ENCODE results near the gene PRRX2.

DNA sequence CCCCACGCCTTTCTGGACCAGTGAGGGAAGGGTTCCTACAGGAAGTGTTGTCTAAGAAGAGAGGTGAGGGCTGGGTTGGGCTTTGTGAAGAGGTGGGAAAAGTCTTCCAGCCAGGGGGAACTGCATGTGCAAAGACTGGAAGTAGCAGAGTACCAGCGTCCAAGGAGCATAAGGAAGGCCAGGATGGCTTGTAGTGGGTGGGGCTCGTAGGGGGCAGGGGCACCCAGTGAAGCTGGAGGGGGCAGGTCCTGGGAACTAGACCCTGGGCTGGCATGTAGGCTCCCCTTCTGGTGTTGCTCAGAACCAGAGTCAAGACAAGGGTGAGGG, 20.4 kb downstream of the PRRX2 start:
- TF ChIP-seq, protein P1, sequence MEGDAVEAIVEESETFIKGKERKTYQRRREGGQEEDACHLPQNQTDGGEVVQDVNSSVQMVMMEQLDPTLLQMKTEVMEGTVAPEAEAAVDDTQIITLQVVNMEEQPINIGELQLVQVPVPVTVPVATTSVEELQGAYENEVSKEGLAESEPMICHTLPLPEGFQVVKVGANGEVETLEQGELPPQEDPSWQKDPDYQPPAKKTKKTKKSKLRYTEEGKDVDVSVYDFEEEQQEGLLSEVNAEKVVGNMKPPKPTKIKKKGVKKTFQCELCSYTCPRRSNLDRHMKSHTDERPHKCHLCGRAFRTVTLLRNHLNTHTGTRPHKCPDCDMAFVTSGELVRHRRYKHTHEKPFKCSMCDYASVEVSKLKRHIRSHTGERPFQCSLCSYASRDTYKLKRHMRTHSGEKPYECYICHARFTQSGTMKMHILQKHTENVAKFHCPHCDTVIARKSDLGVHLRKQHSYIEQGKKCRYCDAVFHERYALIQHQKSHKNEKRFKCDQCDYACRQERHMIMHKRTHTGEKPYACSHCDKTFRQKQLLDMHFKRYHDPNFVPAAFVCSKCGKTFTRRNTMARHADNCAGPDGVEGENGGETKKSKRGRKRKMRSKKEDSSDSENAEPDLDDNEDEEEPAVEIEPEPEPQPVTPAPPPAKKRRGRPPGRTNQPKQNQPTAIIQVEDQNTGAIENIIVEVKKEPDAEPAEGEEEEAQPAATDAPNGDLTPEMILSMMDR (IDR thresholded peaks at IDR 0.05): no peak
- no peak for TF ChIP-seq ZNF263 (CRISPR knock-in tag; IDR thresholded peaks at IDR 0.05; ENCODE audit: low read depth)
- TF ChIP-seq, protein P2, sequence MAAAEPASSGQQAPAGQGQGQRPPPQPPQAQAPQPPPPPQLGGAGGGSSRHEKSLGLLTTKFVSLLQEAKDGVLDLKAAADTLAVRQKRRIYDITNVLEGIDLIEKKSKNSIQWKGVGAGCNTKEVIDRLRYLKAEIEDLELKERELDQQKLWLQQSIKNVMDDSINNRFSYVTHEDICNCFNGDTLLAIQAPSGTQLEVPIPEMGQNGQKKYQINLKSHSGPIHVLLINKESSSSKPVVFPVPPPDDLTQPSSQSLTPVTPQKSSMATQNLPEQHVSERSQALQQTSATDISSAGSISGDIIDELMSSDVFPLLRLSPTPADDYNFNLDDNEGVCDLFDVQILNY (CRISPR knock-in tag; IDR thresholded peaks at IDR 0.05): no peak
- no peak for TF ChIP-seq ZNF671 (CRISPR knock-in tag; IDR thresholded peaks at IDR 0.05)
- TF ChIP-seq ZNF416 (CRISPR knock-in tag; IDR thresholded peaks at IDR 0.05): no peak
- no peak for TF ChIP-seq MAX (CRISPR knock-in tag; IDR thresholded peaks at IDR 0.05)
- no peak for TF ChIP-seq ZNF138 (CRISPR knock-in tag; conservative IDR thresholded peaks at IDR 0.05)
- no peak for TF ChIP-seq TEAD4 (CRISPR knock-in tag; IDR thresholded peaks at IDR 0.05)
- TF ChIP-seq NFE2L1 (CRISPR knock-in tag; IDR thresholded peaks at IDR 0.05): no peak
- TF ChIP-seq ATF1 (CRISPR knock-in tag; IDR thresholded peaks at IDR 0.05): no peak

All from WTC11 (cell line).